Neural cell (in vitro differentiated cells): ENCODE results near the gene TPSAB1. TPM values are rescaled to one million over a fixed set of nuclear protein-coding genes. Genes with fewer than 3 reads are reported as not detected.

Experiments
- H2AFZ ChIP-seq: fragments of 200-600, 300-800 bp; sonication (generic), shearing (Covaris generic); 2 replicates; pipeline ENCODE4 v1.6.0; 2014; ENCODE audit warnings: low read depth, mild to moderate bottlenecking, antibody characterized with exemption, low read length, moderate library complexity
- H3F3A ChIP-seq: fragments of 200-600 bp; shearing (Covaris generic); 2 replicates; pipeline ENCODE4 v1.6.1; 2016; ENCODE audit warnings: mild to moderate bottlenecking, moderate library complexity, mixed read lengths, antibody characterized with exemption, low read length; ENCODE audit not compliant: insufficient read depth, poor library complexity, severe bottlenecking
- H3K27ac ChIP-seq: fragments of 200-600, 300-800 bp; sonication (generic), shearing (Covaris generic); 2 replicates; pipeline ENCODE4 v1.5.1; 2014; ENCODE audit warnings: mild to moderate bottlenecking, low read length, moderate library complexity
- H3K27me3 ChIP-seq: fragments of 300-800, 200-600 bp; sonication (generic), shearing (Covaris generic); 2 replicates; pipeline ENCODE4 v1.6.0; 2014; ENCODE audit warnings: mild to moderate bottlenecking, low read depth, low read length, moderate library complexity; ENCODE audit not compliant: insufficient read depth
- H3K36me3 ChIP-seq: fragments of 300-800, 200-600 bp; sonication (generic), shearing (Covaris generic); 2 replicates; pipeline ENCODE4 v1.5.1; 2014; ENCODE audit warnings: mild to moderate bottlenecking, antibody characterized with exemption, low read length, moderate library complexity; ENCODE audit not compliant: insufficient read depth
- H3K4me2 ChIP-seq: fragments of 300-800, 200-600 bp; sonication (generic), shearing (Covaris generic); 2 replicates; pipeline ENCODE4 v1.6.0; 2014; ENCODE audit warnings: mild to moderate bottlenecking, low read length
- H3K4me3 ChIP-seq: fragments of 300-800, 200-600 bp; sonication (generic), shearing (Covaris generic); 2 replicates; pipeline ENCODE4 v1.5.1; 2014; ENCODE audit warnings: mild to moderate bottlenecking, low read length, moderate library complexity
- H3K79me2 ChIP-seq: fragments of 200-600 bp; shearing (Covaris generic); replicated peaks from 2 replicates; pipeline ENCODE4 v1.6.0; 2014; ENCODE audit warnings: mild to moderate bottlenecking, low read length, moderate library complexity; ENCODE audit not compliant: insufficient read depth
- H3K9ac ChIP-seq: fragments of 300-800, 200-600 bp; sonication (generic), shearing (Covaris generic); 2 replicates; pipeline ENCODE4 v1.6.1; 2016; ENCODE audit warnings: mild to moderate bottlenecking, low read length, mixed read lengths
- H3K9me2 ChIP-seq: fragments of 200-600 bp; shearing (Covaris generic); 2 replicates; pipeline ENCODE4 v1.6.1; 2016; ENCODE audit warnings: mild to moderate bottlenecking, low read length, mixed read lengths; ENCODE audit not compliant: insufficient read depth
- H3K9me3 ChIP-seq: fragments of 200-600, 300-800 bp; sonication (generic), shearing (Covaris generic); 2 replicates; pipeline ENCODE4 v1.6.1; 2016; ENCODE audit warnings: mild to moderate bottlenecking, mixed run types, low read length, moderate library complexity, mixed read lengths
- H4K20me1 ChIP-seq: fragments of 200-600 bp; shearing (Covaris generic); 2 replicates; pipeline ENCODE4 v1.6.1; 2016; ENCODE audit warnings: mild to moderate bottlenecking, mixed run types; ENCODE audit not compliant: insufficient read depth
- CTCF ChIP-seq: fragments of 450-650 bp; IDR thresholded peaks from 2 replicates; pipeline ENCODE4 v1.5.1; 2014; ENCODE audit warnings: antibody characterized with exemption, mild to moderate bottlenecking, moderate library complexity; ENCODE audit not compliant: poor library complexity, severe bottlenecking
- EP300 ChIP-seq: fragments of 450-650 bp; conservative IDR thresholded peaks from 2 replicates; pipeline ENCODE4 v1.6.1; 2014; ENCODE audit warnings: antibody characterized with exemption, mild to moderate bottlenecking, moderate library complexity; ENCODE audit not compliant: poor library complexity, severe bottlenecking
- EZH2 ChIP-seq: fragments of 200-600, 300-800 bp; shearing (Covaris generic), sonication (generic); IDR thresholded peaks from 2 replicates; pipeline ENCODE4 v1.6.1; 2014; ENCODE audit warnings: antibody characterized with exemption, low read length, borderline replicate concordance, mild to moderate bottlenecking; ENCODE audit not compliant: insufficient read depth, poor library complexity, severe bottlenecking
- MXI1 ChIP-seq: fragments of 450-650 bp; conservative IDR thresholded peaks from 2 replicates; pipeline ENCODE4 v1.6.1; 2014; ENCODE audit warnings: antibody characterized with exemption, mild to moderate bottlenecking; ENCODE audit not compliant: poor library complexity, severe bottlenecking
- POLR2AphosphoS5 ChIP-seq: IDR thresholded peaks from 2 replicates; pipeline ENCODE4 v1.6.1; 2012
- RAD21 ChIP-seq: fragments of 450-650 bp; conservative IDR thresholded peaks from 2 replicates; pipeline ENCODE4 v1.6.1; 2014; ENCODE audit warnings: antibody characterized with exemption, mild to moderate bottlenecking, moderate library complexity
- REST ChIP-seq: IDR thresholded peaks from 2 replicates; pipeline ENCODE4 v1.6.1; 2012; ENCODE audit warnings: borderline replicate concordance
- SMC3 ChIP-seq: fragments of 450-650 bp; conservative IDR thresholded peaks from 2 replicates; pipeline ENCODE4 v1.6.1; 2014; ENCODE audit warnings: antibody characterized with exemption, mild to moderate bottlenecking, moderate library complexity; ENCODE audit not compliant: poor library complexity
- TAF1 ChIP-seq: IDR thresholded peaks from 2 replicates; pipeline ENCODE4 v1.6.1; 2012; ENCODE audit warnings: low read depth
- polyA plus RNA-seq: library from polyadenylated mRNA; depleted of rRNA; stranded (reverse); fragments of >200 nt; gene quantifications from 2 replicates; pipeline ENCODE4 v1.2.3, GENCODE V29; 2014

Gene TPSAB1
- polyA plus RNA-seq, 1 donor from 2014 or later, result not detected

GRCh38 chr16:1287982-1288670 is 47.6 kb downstream of the TPSAB1 start:
- Histone ChIP-seq H2AFZ (no peak overlapping the region), H3K4me3 (no peak overlapping the region), H3K9me3 (no peaks in the 10 kb centered on the region), H3K27me3 (no peaks in the 10 kb centered on the region), H3K27ac (no peak overlapping the region), H3K4me2 (no peak overlapping the region), H3K9me2 (no peaks in the 10 kb centered on the region), H3K9ac (no peak overlapping the region), H3K79me2 (no peaks in the 10 kb centered on the region), H3F3A (no peaks in the 10 kb centered on the region), H4K20me1 (no peaks in the 10 kb centered on the region), H3K36me3 (no peaks in the 10 kb centered on the region)
- TF ChIP-seq MXI1, result no peak
- TF ChIP-seq SMC3, result no peak
- no peak for TF ChIP-seq POLR2AphosphoS5
- no peak for TF ChIP-seq RAD21
- no peak for TF ChIP-seq EZH2
- TF ChIP-seq TAF1, result no peak
- TF ChIP-seq CTCF, result no peak
- TF ChIP-seq REST, result no peak
- no peak for TF ChIP-seq EP300

GRCh38 chr16:1288813-1289476 is 48.4 kb downstream of the TPSAB1 start:
- Histone ChIP-seq H3K27ac (no peak overlapping the region), H3K9ac (no peak overlapping the region), H3K79me2 (no peaks in the 10 kb centered on the region), H2AFZ (no peak overlapping the region), H3K27me3 (no peaks in the 10 kb centered on the region), H3K4me3 (no peak overlapping the region), H3K9me3 (no peaks in the 10 kb centered on the region), H4K20me1 (no peaks in the 10 kb centered on the region), H3K4me2 (no peak overlapping the region), H3K36me3 (no peaks in the 10 kb centered on the region), H3F3A (no peaks in the 10 kb centered on the region), H3K9me2 (no peaks in the 10 kb centered on the region)
- TF ChIP-seq CTCF, result no peak
- no peak for TF ChIP-seq RAD21
- TF ChIP-seq POLR2AphosphoS5, result no peak
- no peak for TF ChIP-seq REST
- TF ChIP-seq EZH2, result no peak
- TF ChIP-seq MXI1, result no peak
- no peak for TF ChIP-seq TAF1
- no peak for TF ChIP-seq SMC3
- no peak for TF ChIP-seq EP300
